GM18868 (cell line): ENCODE measurements around the gene ANKH.
A peak's percentile ranks its signal among the peaks of the same experiment; 100 is the strongest.

Experiments used
- ATAC-seq: cut with Tn5 transposase; IDR thresholded peaks from one replicate; pipeline ENCODE4 v1.9.1; 2021; ENCODE audit warnings: mild to moderate bottlenecking, moderate library complexity; ENCODE audit not compliant: unreplicated experiment

ANKH gene

DNA sequence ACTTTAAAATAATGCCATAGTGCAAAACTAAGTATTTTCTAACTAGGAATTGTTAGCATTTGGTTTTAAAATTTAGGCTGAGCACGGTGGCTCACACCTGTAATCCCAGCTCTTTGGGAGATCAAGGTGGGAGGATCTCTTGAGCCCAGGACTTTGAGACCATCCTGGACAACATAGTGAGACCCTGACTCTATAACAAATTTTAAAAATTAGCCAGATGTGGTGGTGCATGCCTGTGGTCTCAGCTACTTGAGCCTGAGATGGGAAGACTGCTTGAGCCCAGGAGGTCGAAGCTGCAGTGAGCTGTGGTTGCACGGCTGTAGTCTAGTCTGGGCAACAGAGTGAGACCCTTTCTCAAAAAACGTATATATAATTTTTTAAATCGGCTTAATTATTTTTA lies 202.2 kb downstream of the ANKH start:
- no peak for ATAC-seq

- peak; percentile 21 for ATAC-seq
These were observed 203.4 kb downstream of the ANKH start for GRCh38 chr5:14668181-14668591.

- ATAC-seq: no peak
These were observed 203.8 kb downstream of the ANKH start for GRCh38 chr5:14667770-14668169.

- ATAC-seq: no peak
These were observed 204.3 kb downstream of the ANKH start for GRCh38 chr5:14667290-14667689.

GRCh38 chr5:14666357-14666756 lies 205.2 kb downstream of the ANKH start:
- no peak for ATAC-seq

DNA sequence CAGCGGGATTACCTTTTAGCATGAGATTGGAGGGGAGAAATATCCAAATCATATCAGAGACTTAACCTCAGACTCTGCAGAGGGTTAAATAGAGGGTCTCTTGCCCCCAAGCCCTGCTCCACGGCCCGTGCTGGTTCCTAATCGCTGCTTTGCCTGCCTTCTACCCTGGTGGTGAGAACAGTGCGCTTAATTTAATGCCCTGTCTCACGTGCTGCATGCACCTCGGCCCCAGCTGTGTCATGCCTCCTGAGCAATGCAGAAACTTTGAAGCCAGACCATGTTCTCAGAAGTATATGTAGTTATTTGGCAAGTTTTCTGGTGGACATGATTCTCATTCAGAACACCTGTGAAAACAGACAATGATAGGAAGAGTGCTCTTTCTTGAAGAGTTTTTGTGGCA lies 205.6 kb downstream of the ANKH start:
- peak; percentile 45 for ATAC-seq

DNA sequence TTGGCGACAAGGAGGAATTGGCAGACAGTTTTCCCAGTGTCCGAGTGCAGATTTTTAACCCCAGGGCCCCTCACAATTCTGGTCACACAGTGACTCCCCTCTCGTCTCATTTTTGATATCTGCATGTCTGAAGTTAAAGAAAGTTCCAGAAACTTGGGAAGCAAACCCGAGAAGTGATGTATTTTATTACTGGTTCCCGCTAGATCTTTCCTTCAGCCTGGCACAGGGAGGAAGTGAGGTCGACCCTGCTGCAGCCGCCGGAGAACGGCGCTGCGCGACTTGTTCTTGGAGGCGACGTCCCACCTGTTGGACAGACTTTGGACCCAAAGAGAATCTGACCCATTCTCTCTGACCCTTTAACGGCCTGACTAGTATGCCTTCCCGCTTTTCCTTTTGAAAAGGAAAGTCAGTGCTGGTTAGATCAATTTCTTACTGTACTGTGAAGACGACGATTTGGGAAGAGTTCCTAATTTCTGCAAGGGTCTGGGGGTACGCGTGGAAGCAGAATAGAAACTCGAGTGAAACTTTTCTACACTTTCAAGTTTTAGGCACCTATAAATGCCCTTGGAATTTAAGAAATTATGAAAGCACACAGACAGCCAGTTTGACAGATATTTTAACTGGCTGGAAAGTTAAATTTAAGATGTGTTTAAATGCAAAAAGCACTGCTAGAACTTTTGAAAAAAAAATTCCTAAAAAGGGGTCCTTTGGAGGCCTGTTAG lies 206.3 kb downstream of the ANKH start:
- ATAC-seq: no peak

DNA sequence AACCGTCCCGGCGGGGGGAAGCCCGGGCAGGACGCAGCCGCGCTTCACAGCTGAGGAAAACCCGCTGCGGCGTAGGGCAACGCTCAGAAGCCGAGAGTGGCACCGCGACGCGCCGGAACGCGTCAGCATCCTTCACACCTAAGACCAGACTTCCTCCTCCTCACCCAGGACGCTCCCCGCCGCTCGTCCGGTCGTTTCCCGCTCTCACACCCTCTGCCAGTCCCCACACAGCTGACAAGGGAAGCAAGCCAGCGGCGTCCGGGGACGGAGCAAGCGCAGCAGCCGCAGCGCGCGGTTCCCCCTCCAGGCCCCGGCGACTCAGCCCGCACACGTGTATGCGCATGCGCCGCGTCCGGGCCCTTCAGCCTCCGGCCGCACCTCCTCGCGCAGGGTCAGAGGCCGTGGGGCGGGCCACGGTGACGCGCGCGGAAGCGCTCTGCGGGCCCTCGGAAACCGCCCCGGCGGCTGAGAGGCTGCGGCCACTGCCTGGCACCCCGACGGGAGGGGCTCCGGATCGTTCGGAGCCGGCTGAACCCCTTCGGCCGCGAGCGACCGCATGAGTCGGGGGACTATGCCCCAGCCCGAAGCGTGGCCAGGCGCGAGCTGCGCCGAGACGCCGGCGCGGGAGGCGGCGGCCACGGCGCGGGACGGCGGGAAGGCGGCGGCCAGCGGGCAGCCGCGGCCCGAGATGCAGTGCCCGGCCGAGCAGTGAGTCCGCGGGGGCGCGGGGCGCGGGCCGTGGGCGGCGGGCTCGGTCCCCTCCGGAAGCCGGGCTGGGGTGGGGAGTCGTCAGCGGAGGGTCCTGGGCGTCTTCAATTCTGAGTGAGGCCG lies 207.1 kb downstream of the ANKH start, which contains the start of gene OTULIN:
TSS of gene OTULIN (plus strand) at position 449 of the 831 bp plus-strand sequence. CDS start at position 557, 108 bp downstream.
- ATAC-seq: peak; percentile 61

DNA sequence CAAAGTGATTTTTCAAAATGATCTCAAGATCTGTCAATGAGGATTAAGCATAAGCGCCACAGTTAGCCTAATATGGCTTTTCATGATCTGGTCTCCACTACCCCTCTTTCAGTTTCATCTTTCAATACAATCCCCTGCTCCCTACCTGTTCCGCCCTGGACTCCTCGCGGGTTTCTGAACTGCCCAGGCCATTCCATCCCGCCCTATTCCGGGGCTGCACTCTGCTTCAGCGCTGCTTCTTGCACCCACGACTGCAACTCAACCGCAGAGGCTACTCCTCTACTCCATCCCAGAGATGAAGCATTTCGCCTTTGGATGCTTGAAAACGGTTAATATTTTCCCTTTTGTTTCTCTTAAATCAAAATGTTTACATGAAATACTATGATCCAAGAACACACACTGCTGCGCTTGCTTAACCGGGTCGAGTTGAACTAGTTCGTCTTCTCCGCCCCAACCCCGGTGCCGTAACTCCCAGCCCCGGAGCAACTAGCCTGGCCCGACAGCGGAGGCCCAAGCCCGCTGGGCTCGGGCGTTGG lies 207.8 kb downstream of the ANKH start:
- peak; percentile 18 for ATAC-seq

DNA sequence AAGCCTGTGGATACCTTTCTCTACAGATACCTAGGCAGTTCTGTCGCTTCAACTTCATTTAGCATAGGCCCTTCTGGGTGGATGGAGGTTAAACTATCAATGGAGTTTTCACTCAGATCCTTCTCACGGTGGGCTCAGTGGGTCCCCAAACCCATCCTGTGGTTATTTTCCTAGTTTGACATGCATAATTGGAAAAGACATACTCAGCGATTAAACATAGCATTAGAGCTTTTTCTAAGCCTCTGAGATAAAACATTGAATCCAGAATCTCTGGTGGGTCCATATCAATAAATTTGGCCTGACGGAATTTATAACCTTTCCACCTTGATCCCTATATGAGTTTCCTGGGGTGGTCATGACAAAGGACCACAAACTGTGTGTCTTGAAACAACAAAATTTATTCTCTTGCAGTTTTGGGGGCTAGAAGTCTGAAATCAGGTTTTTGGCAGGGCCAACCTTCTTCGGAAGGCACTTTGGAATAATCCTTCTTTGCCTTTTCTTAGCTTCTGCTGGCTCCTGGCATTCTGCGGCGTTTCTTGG lies 208.8 kb downstream of the ANKH start:
- ATAC-seq: no peak

GRCh38 chr5:14660833-14661232 lies 210.7 kb downstream of the ANKH start:
- no peak for ATAC-seq

DNA sequence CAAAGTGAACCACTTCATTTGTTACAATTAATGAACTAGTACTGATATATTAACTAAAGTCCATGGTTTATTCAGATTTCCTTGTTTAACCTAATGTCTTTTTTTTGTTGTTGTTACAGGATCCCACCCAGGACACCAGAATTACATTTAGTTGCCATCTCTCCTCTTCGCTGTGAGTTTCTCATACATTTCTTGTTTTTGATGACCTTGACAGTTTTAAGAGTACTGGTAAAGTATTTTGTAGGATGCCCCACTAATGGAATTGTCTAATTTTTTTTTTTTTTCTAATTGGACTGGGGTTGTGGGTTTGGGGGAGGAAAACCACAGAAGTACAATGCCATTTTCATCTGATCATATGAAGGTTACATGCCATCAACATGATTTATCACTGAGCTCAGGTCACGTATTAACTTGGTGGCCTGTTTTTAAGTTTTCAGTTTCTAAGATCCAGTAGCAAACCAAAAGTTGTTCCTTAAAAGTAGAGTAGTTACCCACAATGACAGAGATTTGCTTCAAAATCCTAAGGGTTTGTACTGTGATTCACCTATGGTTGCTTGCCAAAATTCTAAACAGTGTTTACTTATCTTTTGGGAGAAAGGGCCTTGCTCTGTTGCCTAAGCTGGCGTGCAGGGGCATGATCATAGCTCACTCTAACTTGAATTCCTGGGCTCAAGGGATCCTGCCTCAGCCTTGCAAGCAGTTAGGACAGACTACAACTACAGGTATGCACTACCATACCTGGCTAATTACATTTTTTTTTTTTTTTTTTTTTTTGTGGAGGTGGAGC lies 211.6 kb downstream of the ANKH start:
- no peak for ATAC-seq

DNA sequence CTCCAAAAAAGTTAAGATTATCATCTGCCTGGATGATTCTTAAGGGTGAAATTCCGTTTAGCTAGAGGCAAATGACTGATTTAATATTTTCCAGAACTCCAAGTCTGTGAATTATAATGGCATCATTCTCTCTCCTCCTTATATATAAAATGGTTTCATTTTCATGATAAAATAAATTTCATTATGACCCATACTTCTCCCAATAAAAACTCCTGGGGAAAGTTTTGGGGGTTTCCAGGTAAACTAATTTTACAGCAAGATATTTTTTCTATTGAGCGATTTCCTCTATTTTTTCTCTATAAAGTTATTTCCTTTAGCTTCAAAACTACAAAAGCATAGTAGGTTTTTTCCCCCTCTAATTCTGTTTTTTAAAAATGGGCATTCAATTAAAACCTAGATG lies 214.7 kb downstream of the ANKH start:
- ATAC-seq: no peak

DNA sequence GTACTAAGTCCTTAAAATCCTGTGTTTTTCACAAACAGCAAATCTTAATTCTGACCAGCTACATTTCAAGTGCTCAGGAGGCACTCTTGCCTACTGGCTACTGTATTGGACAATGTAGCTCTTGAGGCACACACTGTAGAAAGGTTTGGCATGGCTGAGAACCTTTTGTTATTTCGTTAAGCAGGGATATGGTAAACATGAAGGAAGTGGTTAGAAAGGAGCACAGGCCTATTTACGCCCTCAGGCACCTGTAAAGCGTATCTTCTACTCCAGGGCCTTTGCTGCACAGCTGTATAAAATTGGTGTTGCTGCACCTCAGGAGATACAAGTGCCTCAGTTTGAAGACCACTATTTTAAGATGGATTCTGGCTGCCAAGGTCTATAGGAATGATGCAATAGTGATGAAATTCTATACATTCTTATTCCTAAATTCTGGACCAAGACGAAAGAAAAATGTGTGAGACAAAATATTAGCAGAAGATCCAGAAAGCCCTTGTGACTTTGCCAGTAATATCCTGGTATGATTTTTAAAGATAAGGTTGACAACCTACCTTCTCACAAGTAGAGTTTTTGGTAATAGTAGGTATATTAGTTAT lies 216.3 kb downstream of the ANKH start:
- ATAC-seq: no peak
